T-cell (primary cell): ENCODE measurements around the gene PLCL1. TPM values are rescaled to one million over a fixed set of nuclear protein-coding genes. Genes with fewer than 3 reads are reported as not detected.

ENCODE experiments used
- ATAC-seq, 4 experiments: fragments of 200-7000 bp in 3 of 4; fragments of 150-1000 bp in 1 of 4; cut with Tn5 transposase; replicated peaks in 1 of 4; 1 replicate in 3 of 4; 2 replicates in 1 of 4; pipeline ENCODE4 v1.10.0; 2021; ENCODE audit warnings: moderate library complexity in 3 of 4, mild to moderate bottlenecking in 2 of 4, moderate number of reproducible peaks in 1 of 4
- CTCF ChIA-PET, 2 donors: fragments of 300-600 bp; sonication (Branson Sonifier 250); formaldehyde crosslinking; loops; one replicate each; lab custom pipeline; 2022; ENCODE audit warnings: antibody characterized with exemption in 2 of 2; lab: Charles Lee
- POLR2A ChIA-PET, 2 donors: fragments of 300-600 bp; sonication (Branson Sonifier 250); formaldehyde crosslinking; loops; one replicate each; lab custom pipeline; 2022; ENCODE audit warnings: antibody characterized with exemption in 2 of 2; lab: Charles Lee
- DNase-seq, 35 experiments: peaks; one replicate each; pipeline versions ENCODE4 v3.0.0 to v3.0.0-alpha.2; 2013 to 2023
- H3K27ac ChIP-seq: one replicate; pipeline ENCODE4 v1.5.1; 2013; ENCODE audit warnings: low read length
- H3K27me3 ChIP-seq, 2 experiments: replicated peaks in 1 of 2; 1 replicate in 1 of 2; 2 replicates in 1 of 2; pipeline versions ENCODE4 v1.6.1 to v1.7.0; 2013; ENCODE audit warnings: low read length in 1 of 2, mixed read lengths in 1 of 2; ENCODE audit not compliant: control insufficient read depth in 2 of 2, insufficient read depth in 2 of 2; ENCODE audit errors: extremely low read depth in 1 of 2
- H3K36me3 ChIP-seq, 2 donors: 1 replicate in 1 of 2; 2 replicates in 1 of 2; pipeline versions ENCODE4 v1.6.1 to v1.7.0; 2013; ENCODE audit warnings: low read length in 1 of 2; ENCODE audit not compliant: control insufficient read depth in 2 of 2, insufficient read depth in 1 of 2; ENCODE audit errors: extremely low read depth in 1 of 2
- H3K4me1 ChIP-seq, 2 experiments: 1 replicate in 1 of 2; 2 replicates in 1 of 2; pipeline versions ENCODE4 v1.6.1 to v1.7.0; 2013; ENCODE audit warnings: low read length in 2 of 2, mixed read lengths in 1 of 2; ENCODE audit not compliant: insufficient read depth in 2 of 2, control insufficient read depth in 1 of 2; ENCODE audit errors: extremely low read depth in 1 of 2
- H3K4me3 ChIP-seq, 2 donors: 1 replicate in 1 of 2; 2 replicates in 1 of 2; pipeline versions ENCODE4 v1.5.1 to v1.7.0; 2013; ENCODE audit warnings: mild to moderate bottlenecking in 2 of 2, low read length in 1 of 2, moderate library complexity in 1 of 2; ENCODE audit not compliant: control insufficient read depth in 1 of 2; ENCODE audit errors: extremely low read depth in 1 of 2
- H3K9me3 ChIP-seq: 2 replicates; pipeline ENCODE4 v1.7.0; 2013
- H3K27ac Mint-ChIP-seq, 2 donors: one replicate each; pipeline ENCODE4 v1.8.0; 2020 to 2021; ENCODE audit warnings: mild to moderate bottlenecking in 2 of 2, mixed read lengths in 2 of 2
- H3K27me3 Mint-ChIP-seq, 2 donors: one replicate each; pipeline ENCODE4 v1.8.0; 2021 to 2022; ENCODE audit warnings: mixed read lengths in 2 of 2
- H3K36me3 Mint-ChIP-seq: one replicate; pipeline ENCODE4 v1.8.0; 2021; ENCODE audit warnings: mixed read lengths
- H3K4me1 Mint-ChIP-seq, 3 donors: one replicate each; pipeline ENCODE4 v1.8.0; 2020 to 2022; ENCODE audit warnings: mixed read lengths in 3 of 3, mild to moderate bottlenecking in 1 of 3
- H3K4me3 Mint-ChIP-seq, 3 donors: one replicate each; pipeline ENCODE4 v1.8.0; 2020 to 2022; ENCODE audit warnings: mild to moderate bottlenecking in 3 of 3, mixed read lengths in 3 of 3, moderate library complexity in 3 of 3
- H3K9me3 Mint-ChIP-seq, 3 donors: one replicate each; pipeline ENCODE4 v1.8.0; 2020 to 2022; ENCODE audit warnings: mixed read lengths in 3 of 3
- WGBS: methylation state at CpG from one replicate; pipeline ENCODE4 v1.1.5; 2013; ENCODE audit warnings: missing lambda C conversion rate; ENCODE audit not compliant: insufficient coverage; 5-methylcytosine and 5-hydroxymethylcytosine counted together
- total RNA-seq, 35 experiments: library from RNA in 6 of 35; stranded (reverse) in 6 of 35; fragments of 120-200 nt in 1 of 35; gene quantifications; one replicate each; pipeline versions ENCODE4 v1.2.1 to v1.2.4 and lab custom pipeline; 2013 to 2026

PLCL1 gene
- total RNA-seq, 5 donors from 2014 or later (not counting 1 experiment from before 2014, with no cell fraction given), result 15.3 to 24.7 (median 20.3) TPM

DNA sequence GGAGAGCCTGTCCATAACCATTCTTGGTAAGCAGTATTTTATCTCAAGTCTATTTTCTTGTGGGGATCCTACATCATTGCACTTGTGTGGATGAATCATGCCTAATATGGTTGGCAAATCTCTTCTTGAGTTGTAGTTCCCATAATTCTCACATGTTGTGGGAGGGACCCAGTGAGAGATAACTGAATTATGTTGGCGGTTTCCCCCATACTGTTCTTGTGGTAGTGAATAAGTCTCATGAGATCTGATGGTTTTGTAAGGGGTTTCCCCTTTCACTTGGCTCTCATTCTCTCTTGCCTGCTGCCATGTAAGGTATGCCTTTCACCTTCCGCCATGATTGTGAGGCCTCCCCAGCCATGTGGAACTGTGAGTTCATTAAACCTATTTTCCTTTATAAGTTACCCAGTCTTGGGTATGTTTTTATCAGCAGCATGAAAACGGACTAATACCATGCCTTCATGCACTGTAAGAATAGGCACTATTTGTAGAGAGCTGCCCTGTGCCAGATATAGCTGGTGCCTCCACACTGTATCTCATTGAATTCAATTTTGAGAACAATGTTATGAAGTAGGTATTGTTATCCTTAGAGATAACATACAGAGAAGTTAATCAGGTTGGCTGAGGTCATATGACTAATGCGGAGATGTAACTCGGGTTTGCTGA lies 148.3 kb downstream of the PLCL1 start:
- no peak overlapping the region for H3K27ac ChIP-seq
- H3K36me3 ChIP-seq, result no peaks in the 10 kb centered on the region
- H3K27me3 ChIP-seq, result no peaks in the 10 kb centered on the region
- Mint-ChIP-seq H3K9me3 (peaks cover 0 to 4% (median 3%) of the 10 kb centered on the region in 3 donors), H3K36me3 (peaks cover 3% of the 10 kb centered on the region), H3K27ac (no peak overlapping the region), H3K27me3 (no peaks in the 10 kb centered on the region), H3K4me3 (no peak overlapping the region), H3K4me1 (peaks cover 61 to 84% (median 83%) of the 10 kb centered on the region in 3 donors)
- peaks cover 0 to 21% of the 10 kb centered on the region in 2 experiments for H3K4me1 ChIP-seq
- ChIA-PET CTCF (no interaction called here), POLR2A (no interaction called here)
- DNase-seq (no peak), ATAC-seq (no peak)
- H3K9me3 ChIP-seq, result no peaks in the 10 kb centered on the region
- no peak overlapping the region for H3K4me3 ChIP-seq
- WGBS, result 60% methylated on average over 1 of the region's 5 CpGs

DNA sequence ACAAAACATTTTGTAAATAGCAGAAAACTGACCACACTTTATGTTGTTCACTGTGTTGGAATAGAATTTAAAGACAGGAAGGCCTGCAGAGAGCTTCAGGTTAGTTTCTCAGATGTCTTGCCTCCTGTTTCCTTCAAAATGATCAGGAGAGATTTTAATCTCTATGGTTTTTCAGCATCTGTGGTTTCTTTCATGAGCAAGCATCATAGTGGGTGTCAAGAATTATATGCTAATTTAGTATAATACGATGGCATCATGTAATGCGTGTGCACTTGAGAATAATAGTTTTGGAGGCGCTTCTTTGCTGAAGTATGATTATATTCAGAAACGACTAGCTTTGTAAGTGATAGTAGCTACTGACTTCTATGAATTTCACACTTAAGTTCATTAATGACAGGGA lies 149.9 kb downstream of the PLCL1 start:
- Histone ChIP-seq H3K36me3 (no peaks in the 10 kb centered on the region), H3K27me3 (no peaks in the 10 kb centered on the region), H3K9me3 (no peaks in the 10 kb centered on the region), H3K4me1 (peaks cover 0 to 16% of the 10 kb centered on the region in 2 experiments), H3K27ac (peak overlapping the region; percentile 21), H3K4me3 (no peak overlapping the region)
- Mint-ChIP-seq H3K36me3 (peaks cover 12% of the 10 kb centered on the region), H3K27me3 (no peaks in the 10 kb centered on the region), H3K4me3 (peak overlapping the region in 1 of 3 donors; percentile 19), H3K9me3 (peaks cover 3 to 4% (median 4%) of the 10 kb centered on the region in 3 donors), H3K4me1 (peaks cover 66 to 75% (median 71%) of the 10 kb centered on the region in 3 donors), H3K27ac (peak overlapping the region; percentile 46 to 74)
- ATAC-seq, result peak; percentile 37 to 96 (median 68)
- WGBS, result no CpG with 5 or more reads among the region's 4 CpGs
- peak in 3 of 35 experiments; percentile 1 to 47 (median 1) for DNase-seq
- CTCF ChIA-PET, result interaction anchor here in 1 of 2 donors (1.0 to 1.3 kb wide), 2 partner anchors 116 to 361 kb away, joined by 3 to 4 read pairs; no protein-coding TSS in a partner anchor
- POLR2A ChIA-PET, result interaction anchor here (0.6 to 1.4 kb wide), 4 partner anchors 9 to 116 kb away, joined by 3 to 4 read pairs (median 3); no protein-coding TSS in a partner anchor

DNA sequence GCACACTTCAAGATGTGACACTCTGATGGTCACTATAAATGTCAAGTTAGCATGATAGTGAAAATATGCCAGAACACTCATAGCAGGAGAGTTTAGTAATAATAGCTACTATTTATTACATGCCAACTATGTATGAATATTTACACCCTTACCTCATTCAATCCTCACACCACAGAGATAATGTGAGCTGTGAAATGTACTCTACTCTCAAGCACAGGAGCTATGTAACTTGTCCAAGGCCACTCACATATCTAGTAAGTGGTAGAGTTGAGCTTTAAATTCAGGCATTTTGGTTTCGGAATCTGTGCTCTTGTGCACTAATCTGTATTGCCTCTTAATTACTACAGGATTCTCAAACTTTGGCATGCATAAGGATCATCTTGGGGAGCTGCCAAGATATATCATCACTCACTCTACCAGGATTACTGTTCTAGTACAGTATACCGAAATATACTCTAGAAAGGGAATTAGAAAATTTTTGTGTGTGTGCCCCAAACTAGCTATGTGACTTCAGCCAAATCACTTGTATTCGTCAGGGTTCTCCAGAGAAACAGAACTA lies 154.3 kb downstream of the PLCL1 start:
- POLR2A ChIA-PET, result no interaction called here
- H3K9me3 Mint-ChIP-seq, result peaks cover 13 to 24% (median 13%) of the 10 kb centered on the region in 3 donors

DNA sequence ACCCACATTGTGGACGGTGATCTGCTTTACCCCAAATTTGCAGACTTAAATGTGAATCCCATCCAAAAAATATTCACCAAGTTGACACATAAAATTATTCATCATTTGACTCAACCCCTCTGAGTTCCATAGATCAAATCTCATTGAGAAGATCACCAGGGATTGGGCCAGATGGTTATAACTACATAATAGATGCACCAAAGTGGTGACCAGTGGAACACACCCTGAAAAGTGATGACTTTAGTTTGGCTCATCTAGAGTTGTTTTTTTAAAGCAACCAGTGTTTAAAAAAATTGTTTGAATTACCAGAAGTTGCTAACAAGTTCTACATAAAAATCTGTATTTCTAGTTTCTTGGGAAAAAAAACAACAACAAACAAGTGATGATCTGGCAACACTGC lies 155.0 kb downstream of the PLCL1 start:
- POLR2A ChIA-PET, result no interaction called here
- no peak overlapping the region for H3K4me3 Mint-ChIP-seq

More for the DNA sequence above, 154.3 kb downstream of the PLCL1 start:
- no peak overlapping the region for H3K27ac ChIP-seq
- H3K36me3 Mint-ChIP-seq, result peaks cover 31% of the 10 kb centered on the region
- CTCF ChIA-PET, result interaction anchor here in 1 of 2 donors (0.6 kb wide), 1 partner anchor 11 kb away, joined by 3 read pairs; no protein-coding TSS in a partner anchor
- no peak for DNase-seq
- H3K4me1 Mint-ChIP-seq, result peaks cover 43 to 64% (median 59%) of the 10 kb centered on the region in 3 donors
- no peaks in the 10 kb centered on the region for H3K27me3 ChIP-seq
- no peaks in the 10 kb centered on the region for H3K9me3 ChIP-seq
- H3K36me3 ChIP-seq, result no peaks in the 10 kb centered on the region
- H3K27me3 Mint-ChIP-seq, result no peaks in the 10 kb centered on the region
- H3K4me3 ChIP-seq, result no peak overlapping the region
- H3K4me3 Mint-ChIP-seq, result no peak overlapping the region
- peaks cover 0 to 12% of the 10 kb centered on the region in 2 experiments for H3K4me1 ChIP-seq
- no peak overlapping the region for H3K27ac Mint-ChIP-seq
- no peak for ATAC-seq
- WGBS, result 100% methylated on average over 1 of the region's 3 CpGs

DNA sequence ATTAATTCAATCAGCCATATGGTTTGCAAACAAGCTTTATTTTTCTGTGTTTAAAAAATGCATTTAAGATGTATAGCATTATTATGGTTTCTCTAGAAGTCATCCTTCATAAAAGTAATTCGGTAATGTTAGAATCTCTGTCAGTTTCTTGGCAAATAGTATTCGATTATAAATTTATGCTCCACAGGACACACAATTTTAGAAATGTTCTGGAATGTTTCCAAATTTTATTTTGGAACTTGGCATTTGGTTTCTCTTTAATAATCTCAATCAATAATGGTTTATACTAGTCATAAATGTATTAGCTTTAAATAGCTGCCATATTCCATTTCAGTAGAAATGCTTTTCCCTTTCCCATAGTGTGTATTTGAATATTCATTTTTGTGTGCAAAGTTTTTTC lies 156.4 kb downstream of the PLCL1 start:
- CTCF ChIA-PET, result interaction anchor here in 1 of 2 donors (1.0 kb wide), 1 partner anchor 24 kb away, joined by 3 read pairs; no protein-coding TSS in a partner anchor
- peaks cover 30 to 48% (median 46%) of the 10 kb centered on the region in 3 donors for H3K4me1 Mint-ChIP-seq

More for the DNA sequence above, 155.0 kb downstream of the PLCL1 start:
- H3K4me3 ChIP-seq, result no peak overlapping the region
- DNase-seq, result no peak
- peaks cover 13 to 30% (median 15%) of the 10 kb centered on the region in 3 donors for H3K9me3 Mint-ChIP-seq
- H3K27me3 Mint-ChIP-seq, result no peaks in the 10 kb centered on the region
- ATAC-seq, result no peak
- peaks cover 36 to 57% (median 52%) of the 10 kb centered on the region in 3 donors for H3K4me1 Mint-ChIP-seq
- H3K36me3 ChIP-seq, result no peaks in the 10 kb centered on the region
- H3K9me3 ChIP-seq, result peaks cover under 1% of the 10 kb centered on the region
- H3K4me1 ChIP-seq, result peaks cover 0 to 6% of the 10 kb centered on the region in 2 experiments
- peaks cover 38% of the 10 kb centered on the region for H3K36me3 Mint-ChIP-seq
- no peak overlapping the region for H3K27ac Mint-ChIP-seq
- H3K27ac ChIP-seq, result no peak overlapping the region
- H3K27me3 ChIP-seq, result no peaks in the 10 kb centered on the region
- no CpG with 5 or more reads among the region's 1 CpG for WGBS
- CTCF ChIA-PET, result no interaction called here

DNA sequence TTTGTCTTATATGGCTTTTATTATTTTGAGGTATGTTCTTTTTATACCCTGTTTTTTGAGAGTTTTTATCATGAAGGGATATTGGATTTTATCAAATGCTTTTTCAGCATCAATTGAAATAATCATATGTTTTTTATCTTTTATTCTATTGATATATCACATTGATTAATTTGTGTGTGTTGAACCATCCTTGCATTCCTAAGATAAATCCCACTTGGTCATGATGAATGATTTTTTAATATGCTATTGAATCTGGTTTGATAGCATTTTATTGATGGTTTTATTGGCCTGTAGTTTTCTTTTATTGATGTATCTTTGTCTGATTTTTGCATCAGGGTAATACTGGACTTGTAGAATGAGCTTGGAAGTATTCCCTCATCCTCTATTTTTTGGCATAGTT lies 160.3 kb downstream of the PLCL1 start:
- no peaks in the 10 kb centered on the region for H3K36me3 ChIP-seq
- Mint-ChIP-seq H3K9me3 (peaks cover 21 to 44% (median 27%) of the 10 kb centered on the region in 3 donors), H3K27ac (no peak overlapping the region), H3K4me3 (no peak overlapping the region), H3K36me3 (peaks cover 60% of the 10 kb centered on the region), H3K4me1 (peaks cover 15 to 31% (median 21%) of the 10 kb centered on the region in 3 donors), H3K27me3 (no peaks in the 10 kb centered on the region)
- ChIA-PET POLR2A (no interaction called here), CTCF (no interaction called here)
- ATAC-seq (no peak), DNase-seq (no peak)
- H3K27me3 ChIP-seq, result no peaks in the 10 kb centered on the region
- peaks cover 7% of the 10 kb centered on the region for H3K9me3 ChIP-seq
- H3K4me1 ChIP-seq, result no peaks in the 10 kb centered on the region
- no peak overlapping the region for H3K4me3 ChIP-seq
- H3K27ac ChIP-seq, result no peak overlapping the region

More for the DNA sequence above, 156.4 kb downstream of the PLCL1 start:
- Mint-ChIP-seq H3K9me3 (peaks cover 26 to 44% (median 27%) of the 10 kb centered on the region in 3 donors), H3K4me3 (no peak overlapping the region), H3K36me3 (peaks cover 51% of the 10 kb centered on the region), H3K27ac (no peak overlapping the region), H3K27me3 (no peaks in the 10 kb centered on the region)
- Histone ChIP-seq H3K27ac (no peak overlapping the region), H3K4me3 (no peak overlapping the region), H3K9me3 (peaks cover 7% of the 10 kb centered on the region), H3K27me3 (no peaks in the 10 kb centered on the region), H3K4me1 (no peaks in the 10 kb centered on the region), H3K36me3 (no peaks in the 10 kb centered on the region)
- WGBS, result no CpG with 5 or more reads among the region's 2 CpGs
- ATAC-seq, result no peak
- POLR2A ChIA-PET, result no interaction called here
- no peak for DNase-seq
